Esophagus squamous epithelium (tissue), 4 donors: ENCODE data around the gene KIAA1217.

Experiments used
- CTCF ChIP-seq, 6 experiments: fragments of 450-650 bp in 4 of 6; fragments of 200-600 bp in 2 of 6; sonication (generic) in 2 of 6; IDR thresholded peaks; one replicate each; pipeline ENCODE4 v1.5.1; 2016 to 2019; ENCODE audit warnings: antibody characterized with exemption in 6 of 6, mild to moderate bottlenecking in 4 of 6, moderate library complexity in 4 of 6
- POLR2A ChIP-seq, 4 donors: fragments of 450-650 bp; IDR thresholded peaks; one replicate each; pipeline ENCODE4 v1.6.1; 2017; ENCODE audit warnings: antibody characterized with exemption in 4 of 4, mild to moderate bottlenecking in 4 of 4, moderate library complexity in 3 of 4

GRCh38 chr10:24262929-24263590, 54.1 kb downstream of the KIAA1217 start:
- no peak for TF ChIP-seq CTCF (IDR thresholded peaks at IDR 0.05)
- no peak for TF ChIP-seq POLR2A (IDR thresholded peaks at IDR 0.05)
